Measurements from ENCODE around the gene TDRD9. TPM values are rescaled to one million over a fixed set of nuclear protein-coding genes. Genes with fewer than 3 reads are reported as not detected.

Gene TDRD9
- total and polyA plus RNA-seq, 8 donors, result 0.63 to 9.1 (median 2.2) TPM

DNA sequence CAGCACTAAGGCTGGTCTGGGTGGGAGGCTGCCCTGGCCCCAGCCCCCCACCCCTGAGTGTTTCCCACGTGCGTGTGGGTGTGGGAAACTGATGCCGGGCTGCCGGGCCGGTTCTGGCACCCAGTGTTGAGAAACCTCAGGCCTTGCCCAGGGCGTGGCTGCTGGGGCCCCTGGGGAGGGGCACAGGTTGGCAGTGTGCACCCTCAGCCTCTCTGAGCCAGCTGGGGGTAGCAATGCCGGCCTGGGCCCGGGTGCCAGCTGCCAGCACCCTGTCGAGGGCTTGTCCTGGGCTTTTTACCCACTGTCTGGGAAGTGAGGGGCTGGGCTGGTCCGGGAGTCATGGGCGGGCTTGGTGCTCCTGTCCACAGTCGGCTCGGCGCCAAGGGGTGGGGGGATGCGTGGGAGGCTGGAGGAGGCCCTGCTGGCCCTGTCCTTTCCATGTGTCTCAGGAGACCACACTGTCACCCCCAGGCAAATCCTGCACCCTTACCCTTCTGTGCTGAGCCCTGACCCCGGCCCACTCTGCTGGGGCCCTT lies 172.9 kb downstream of the TDRD9 start:
- H3K27ac ChIP-seq, result no peak overlapping the region
- intact Hi-C loops (cut with DNase I), result no loop called here
- no peak overlapping the region for H3K4me3 ChIP-seq
- TF ChIP-seq CTCF (IDR thresholded peaks at IDR 0.05), result no peak
- H3K4me1 ChIP-seq, result peaks cover 0 to 8% of the 10 kb centered on the region in 2 donors
- ATAC-seq (peak; percentile 65), DNase-seq (peak in 1 of 4 donors; percentile 79)
- H3K36me3 ChIP-seq, result no peaks in the 10 kb centered on the region
- H3K9me3 ChIP-seq, result no peaks in the 10 kb centered on the region
- H3K27me3 ChIP-seq, result peaks cover 0 to 29% of the 10 kb centered on the region in 2 donors

DNA sequence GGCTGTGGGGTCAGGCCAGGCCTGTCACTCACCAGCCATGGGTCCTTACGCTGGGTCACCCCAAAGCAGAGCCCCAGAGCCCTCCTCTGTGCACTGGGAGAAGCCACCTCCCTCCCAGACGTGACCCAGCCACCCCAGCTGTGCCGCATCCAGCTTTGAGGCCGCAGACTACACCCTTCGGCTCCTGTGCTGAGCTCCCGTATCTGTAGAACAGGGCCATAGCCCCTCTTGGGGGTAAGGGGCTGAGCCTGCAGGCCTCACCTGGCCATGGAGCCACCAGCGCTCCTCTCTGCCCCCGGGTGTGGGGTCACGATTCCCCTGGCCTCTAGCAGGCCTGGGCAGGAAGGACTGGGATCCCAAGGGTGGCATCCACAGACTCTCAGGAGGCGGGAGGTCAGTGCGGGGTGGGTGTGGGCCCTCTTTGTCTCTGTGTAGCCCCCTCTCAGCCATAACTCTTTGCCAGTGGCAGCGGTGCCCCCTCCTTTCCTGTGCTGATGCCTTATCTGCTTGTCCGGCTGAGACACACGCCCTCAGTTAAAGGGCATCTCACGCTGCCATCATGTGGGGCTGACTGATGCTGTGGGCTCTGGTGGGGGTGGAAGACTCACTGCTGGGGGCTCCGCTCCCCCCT lies 173.5 kb downstream of the TDRD9 start:
- no peak for DNase-seq
- TF ChIP-seq CTCF (IDR thresholded peaks at IDR 0.05), result no peak
- Histone ChIP-seq H3K4me1 (peaks cover 0 to 8% of the 10 kb centered on the region in 2 donors), H3K36me3 (no peaks in the 10 kb centered on the region), H3K4me3 (no peak overlapping the region), H3K27me3 (peaks cover 0 to 23% of the 10 kb centered on the region in 2 donors), H3K9me3 (no peaks in the 10 kb centered on the region), H3K27ac (no peak overlapping the region)
- ATAC-seq, result no peak
- intact Hi-C loops (cut with DNase I), result no loop called here

Other genes with a start within 250 kb of the TDRD9 start
- 10 to 100 TPM in 1 of 2 donors, 1 to 10 TPM in 1; 9.2 to 10.7 TPM for gene XRCC3, start 213.0 kb upstream of the TDRD9 start, total RNA-seq
- 10 to 100 TPM; 16.9 to 26.0 (median 18.3) TPM for gene XRCC3, start 213.0 kb upstream of the TDRD9 start, polyA plus RNA-seq (ENCODE audit: insufficient read length in 6 of 6)
- gene ZFYVE21, start 212.6 kb upstream of the TDRD9 start, total RNA-seq, result 10 to 100 TPM; 42.8 to 57.4 TPM
- gene ZFYVE21, start 212.6 kb upstream of the TDRD9 start, polyA plus RNA-seq (ENCODE audit: insufficient read length in 6 of 6), result 10 to 100 TPM; 54.7 to 72.7 (median 63.6) TPM
- gene PPP1R13B, start 80.9 kb upstream of the TDRD9 start, total RNA-seq, result 10 to 100 TPM; 48.0 to 57.8 TPM
- gene PPP1R13B, start 80.9 kb upstream of the TDRD9 start, polyA plus RNA-seq (ENCODE audit: insufficient read length in 6 of 6), result 10 to 100 TPM; 53.9 to 86.9 (median 62.1) TPM
- not detected for gene RD3L, start 14.1 kb downstream of the TDRD9 start, total RNA-seq
- gene RD3L, start 14.1 kb downstream of the TDRD9 start, polyA plus RNA-seq (ENCODE audit: insufficient read length in 6 of 6), result under 1 TPM; 0.13 to 0.28 (median 0.19) TPM
- gene ASPG, start 157.2 kb downstream of the TDRD9 start, total RNA-seq, result 1 to 10 TPM; 1.4 TPM
- 10 to 100 TPM in 5 of 6 donors, 1 to 10 TPM in 1; 10.0 to 32.2 (median 13.8) TPM for gene ASPG, start 157.2 kb downstream of the TDRD9 start, polyA plus RNA-seq (ENCODE audit: insufficient read length in 6 of 6)
- gene KIF26A, start 210.1 kb downstream of the TDRD9 start, total RNA-seq, result 1 to 10 TPM; 4.5 to 5.4 TPM
- 10 to 100 TPM; 11.9 to 25.5 (median 17.6) TPM for gene KIF26A, start 210.1 kb downstream of the TDRD9 start, polyA plus RNA-seq (ENCODE audit: insufficient read length in 6 of 6)